ENCODE results near the gene NEUROG1. TPM values are rescaled to one million over a fixed set of nuclear protein-coding genes. Genes with fewer than 3 reads are reported as not detected.

Gene NEUROG1
- total RNA-seq, 8 experiments from 2014 or later: 0.15 to 29.4 (median 2.3) TPM; not detected in 3

- Histone ChIP-seq H3K4me3 (no peak overlapping the region), H3K4me1 (replicated peaks in 1 of 2) (no peaks in the 10 kb centered on the region), H3K27ac (no peak overlapping the region)
- ATAC-seq (replicated peaks in 6 of 8): no peak
- in situ Hi-C loops (cut with MboI; ENCODE audit: low pct_unique_long_range_greater_than_20kb in 2 of 9, low sequenced_read_pairs in 9 of 9, unreplicated experiment in 9 of 9): no loop called here
Observed at GRCh38 chr5:135526924-135527323, 8.8 kb downstream of the NEUROG1 start.

- no peak for ATAC-seq (replicated peaks in 6 of 8)
- Histone ChIP-seq H3K27ac (no peak overlapping the region), H3K4me3 (no peak overlapping the region), H3K4me1 (replicated peaks in 1 of 2) (no peaks in the 10 kb centered on the region)
- in situ Hi-C loops (cut with MboI; ENCODE audit: low pct_unique_long_range_greater_than_20kb in 2 of 9, low sequenced_read_pairs in 9 of 9, unreplicated experiment in 9 of 9): no loop called here
- 0 to 48% (median 23%) methylated on average over 1 to 2 of the region's 2 CpGs for WGBS, 10 experiments
Observed at GRCh38 chr5:135521964-135522363, 13.8 kb downstream of the NEUROG1 start.

GRCh38 chr5:135517631-135518030, 18.1 kb downstream of the NEUROG1 start:
- no peak for ATAC-seq (replicated peaks in 6 of 8)
- Histone ChIP-seq H3K4me3 (no peak overlapping the region), H3K4me1 (replicated peaks in 1 of 2) (peaks cover 0 to under 1% of the 10 kb centered on the region in 2 donors), H3K27ac (no peak overlapping the region)
- WGBS, 10 experiments: 30 to 100% (median 77%) methylated on average over 1 to 4 of the region's 4 CpGs
- in situ Hi-C loops (cut with MboI; ENCODE audit: low pct_unique_long_range_greater_than_20kb in 2 of 9, low sequenced_read_pairs in 9 of 9, unreplicated experiment in 9 of 9): no loop called here

GRCh38 chr5:135514116-135514515, 21.6 kb downstream of the NEUROG1 start:
- no peak overlapping the region for H3K4me3 ChIP-seq
- H3K4me1 ChIP-seq (replicated peaks in 1 of 2): peaks cover 12% of the 10 kb centered on the region in 2 donors
- no peak overlapping the region for H3K27ac ChIP-seq
- WGBS, 10 experiments: 50 to 100% (median 100%) methylated on average over 1 to 3 of the region's 3 CpGs; no CpG with 5 or more reads in 2 of the 10 experiments
- in situ Hi-C loops (cut with MboI; ENCODE audit: low pct_unique_long_range_greater_than_20kb in 2 of 9, low sequenced_read_pairs in 9 of 9, unreplicated experiment in 9 of 9): no loop called here
- ATAC-seq (replicated peaks in 6 of 8): no peak

- in situ Hi-C loops (cut with MboI; ENCODE audit: low pct_unique_long_range_greater_than_20kb in 2 of 9, low sequenced_read_pairs in 9 of 9, unreplicated experiment in 9 of 9): no loop called here
- peaks cover 23 to 25% of the 10 kb centered on the region in 2 donors for H3K4me1 ChIP-seq (replicated peaks in 1 of 2)
- ATAC-seq (replicated peaks in 6 of 8): peak in 3 of 8 experiments; percentile 31 to 71 (median 67)
- no peak overlapping the region for H3K27ac ChIP-seq
- no peak overlapping the region for H3K4me3 ChIP-seq
- 17 to 100% (median 83%) methylated on average over 1 of the region's 1 CpG; no CpG with 5 or more reads in 3 of the 10 experiments for WGBS, 10 experiments
Observed at GRCh38 chr5:135511761-135512575, 23.8 kb downstream of the NEUROG1 start.

- Histone ChIP-seq H3K4me3 (no peak overlapping the region), H3K4me1 (replicated peaks in 1 of 2) (peaks cover 23 to 25% of the 10 kb centered on the region in 2 donors), H3K27ac (no peak overlapping the region)
- in situ Hi-C loops (cut with MboI; ENCODE audit: low pct_unique_long_range_greater_than_20kb in 2 of 9, low sequenced_read_pairs in 9 of 9, unreplicated experiment in 9 of 9): no loop called here
- no peak for ATAC-seq (replicated peaks in 6 of 8)
- 34 to 100% (median 59%) methylated on average over 1 to 6 of the region's 6 CpGs; no CpG with 5 or more reads in 2 of the 10 experiments for WGBS, 10 experiments
Observed at GRCh38 chr5:135509995-135510394, 25.8 kb downstream of the NEUROG1 start.

DNA sequence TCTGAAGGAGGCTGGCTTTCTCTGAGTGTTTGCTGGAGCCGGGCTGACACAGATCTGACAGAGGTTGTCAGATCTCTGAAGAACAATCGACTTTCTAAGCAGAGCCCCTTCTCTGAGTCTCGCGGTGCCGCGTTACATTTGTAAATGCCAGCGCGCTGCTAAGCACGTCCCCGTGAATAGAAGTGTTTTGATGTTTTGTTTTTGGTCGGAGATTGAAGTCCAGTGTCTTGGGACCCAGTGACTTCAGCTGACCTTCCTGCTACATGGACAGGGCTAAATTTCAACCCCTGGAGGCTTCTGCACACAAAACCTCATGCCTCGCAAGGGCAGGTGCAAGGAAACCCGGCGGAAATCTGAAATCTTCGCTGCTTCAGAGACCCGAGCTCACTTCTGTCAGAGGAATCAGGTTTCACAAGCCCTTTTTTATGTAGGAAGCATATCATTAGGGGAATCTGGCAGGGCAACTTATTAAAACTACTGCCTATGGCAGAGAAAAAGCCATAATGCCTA, 27.2 kb downstream of the NEUROG1 start:
- no peak overlapping the region for H3K27ac ChIP-seq
- H3K4me1 ChIP-seq (replicated peaks in 1 of 2): peaks cover 23 to 25% of the 10 kb centered on the region in 2 donors
- in situ Hi-C loops (cut with MboI; ENCODE audit: low pct_unique_long_range_greater_than_20kb in 2 of 9, low sequenced_read_pairs in 9 of 9, unreplicated experiment in 9 of 9): no loop called here
- WGBS, 10 experiments: 0 to 40% (median 13%) methylated on average over 1 to 15 of the region's 16 CpGs; no CpG with 5 or more reads in 3 of the 10 experiments
- ATAC-seq (replicated peaks in 6 of 8): peak in 5 of 8 experiments; percentile 67 to 85 (median 79)
- H3K4me3 ChIP-seq: peak overlapping the region in 4 of 5 donors; percentile 10 to 12 (median 12)

GRCh38 chr5:135505973-135506372, 29.8 kb downstream of the NEUROG1 start:
- in situ Hi-C loops (cut with MboI; ENCODE audit: low pct_unique_long_range_greater_than_20kb in 2 of 9, low sequenced_read_pairs in 9 of 9, unreplicated experiment in 9 of 9): no loop called here
- WGBS, 10 experiments: 40 to 100% (median 62%) methylated on average over 1 to 2 of the region's 2 CpGs; no CpG with 5 or more reads in 2 of the 10 experiments
- Histone ChIP-seq H3K4me3 (no peak overlapping the region), H3K27ac (no peak overlapping the region), H3K4me1 (replicated peaks in 1 of 2) (peaks cover 18 to 30% of the 10 kb centered on the region in 2 donors)
- ATAC-seq (replicated peaks in 6 of 8): no peak

DNA sequence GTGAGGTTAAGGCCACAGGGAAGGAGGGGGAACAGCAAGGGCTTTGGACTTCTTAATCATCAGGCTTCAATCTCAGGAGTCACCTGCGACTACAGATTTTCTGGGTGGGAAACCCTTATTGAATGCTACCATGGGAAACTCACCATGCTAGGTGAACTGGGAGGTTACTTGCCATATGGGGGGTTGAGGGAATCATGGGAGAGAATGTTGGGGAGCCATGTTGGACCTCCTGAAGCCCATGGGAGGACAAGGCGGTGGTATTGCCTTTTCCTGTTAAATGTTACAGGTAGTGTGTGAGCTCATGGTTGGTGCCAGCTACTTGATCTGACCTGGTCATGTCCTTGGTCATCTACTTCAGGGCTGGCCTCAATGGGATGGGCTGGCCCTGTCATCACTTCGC, 31.4 kb downstream of the NEUROG1 start:
- ATAC-seq (replicated peaks in 6 of 8): no peak
- Histone ChIP-seq H3K27ac (no peak overlapping the region), H3K4me1 (replicated peaks in 1 of 2) (peaks cover 14 to 32% of the 10 kb centered on the region in 2 donors), H3K4me3 (no peak overlapping the region)
- in situ Hi-C loops (cut with MboI; ENCODE audit: low pct_unique_long_range_greater_than_20kb in 2 of 9, low sequenced_read_pairs in 9 of 9, unreplicated experiment in 9 of 9): no loop called here
- WGBS, 10 experiments: 83 to 100% (median 85%) methylated on average over 1 to 3 of the region's 3 CpGs; no CpG with 5 or more reads in 5 of the 10 experiments

- H3K27ac ChIP-seq: no peak overlapping the region
- in situ Hi-C loops (cut with MboI; ENCODE audit: low pct_unique_long_range_greater_than_20kb in 2 of 9, low sequenced_read_pairs in 9 of 9, unreplicated experiment in 9 of 9): no loop called here
Observed at GRCh38 chr5:135503871-135504270, 31.9 kb downstream of the NEUROG1 start.

DNA sequence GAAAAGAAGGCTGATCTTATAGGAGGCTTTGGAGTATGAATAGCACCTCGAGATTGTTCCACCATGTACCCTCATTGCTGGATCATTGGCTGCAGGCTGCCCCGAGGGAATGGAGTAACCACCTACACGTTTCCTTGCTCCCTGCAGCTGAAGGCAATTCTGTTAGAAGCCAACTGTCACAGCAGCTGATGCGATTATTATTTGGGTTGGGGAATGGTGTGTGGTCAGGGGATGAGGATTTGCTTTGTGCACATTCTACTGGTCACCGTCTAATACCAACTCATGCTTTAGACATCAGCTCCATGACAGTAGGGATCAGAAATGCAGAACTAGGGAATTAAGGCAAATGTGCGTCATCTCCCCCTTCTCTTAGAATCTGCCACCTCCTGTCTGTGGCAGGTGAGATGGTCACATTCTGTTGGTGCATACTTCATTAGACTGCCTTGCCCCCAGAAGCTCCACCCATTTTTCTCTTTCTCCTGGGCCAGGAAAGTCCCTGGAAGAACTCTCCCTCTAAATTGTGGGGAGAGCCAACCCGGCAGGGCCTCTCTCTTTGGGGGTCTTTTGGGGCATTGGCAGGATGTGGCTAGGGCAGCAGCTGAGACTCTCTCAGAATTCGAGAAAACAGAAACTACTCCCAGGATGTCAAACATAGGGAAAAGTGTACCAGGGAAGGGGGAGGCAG, 32.8 kb downstream of the NEUROG1 start:
- no peak overlapping the region for H3K4me3 ChIP-seq
- H3K27ac ChIP-seq: no peak overlapping the region
- 8 to 90% (median 62%) methylated on average over 1 to 7 of the region's 8 CpGs; no CpG with 5 or more reads in 1 of the 10 experiments for WGBS, 10 experiments
- peaks cover 18 to 33% of the 10 kb centered on the region in 2 donors for H3K4me1 ChIP-seq (replicated peaks in 1 of 2)
- ATAC-seq (replicated peaks in 6 of 8): no peak
- in situ Hi-C loops (cut with MboI; ENCODE audit: low pct_unique_long_range_greater_than_20kb in 2 of 9, low sequenced_read_pairs in 9 of 9, unreplicated experiment in 9 of 9): no loop called here

More at GRCh38 chr5:135503871-135504270, 31.9 kb downstream of the NEUROG1 start:
- WGBS, 10 experiments: 38 to 100% (median 66%) methylated on average over 1 to 4 of the region's 4 CpGs; no CpG with 5 or more reads in 1 of the 10 experiments
- ATAC-seq (replicated peaks in 6 of 8): no peak
- H3K4me3 ChIP-seq: no peak overlapping the region
- H3K4me1 ChIP-seq (replicated peaks in 1 of 2): peaks cover 18 to 33% of the 10 kb centered on the region in 2 donors

- 16 to 86% (median 40%) methylated on average over 1 to 2 of the region's 2 CpGs; no CpG with 5 or more reads in 3 of the 10 experiments for WGBS, 10 experiments
Observed at GRCh38 chr5:135501965-135502364, 33.8 kb downstream of the NEUROG1 start.

DNA sequence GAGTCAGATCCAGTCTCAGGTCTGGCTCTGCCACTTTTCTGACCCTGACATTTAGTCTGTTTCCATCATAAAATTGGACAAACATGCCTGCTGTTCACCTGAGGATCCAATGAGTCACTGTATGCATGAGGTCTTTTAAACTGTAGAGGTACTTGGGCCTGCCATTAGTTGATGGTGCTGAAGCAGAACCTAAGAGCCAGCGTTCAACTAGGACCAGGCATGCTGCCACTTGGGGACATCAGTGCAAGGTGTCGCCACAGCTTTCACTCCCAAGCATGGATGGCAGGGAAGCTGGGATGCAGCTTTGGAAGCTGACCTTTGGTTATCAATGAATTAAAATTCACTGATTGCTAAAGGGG, 37.1 kb downstream of the NEUROG1 start:
- no peak for ATAC-seq (replicated peaks in 6 of 8)
- H3K4me1 ChIP-seq (replicated peaks in 1 of 2): peaks cover 30 to 44% of the 10 kb centered on the region in 2 donors
- WGBS, 10 experiments: 50 to 80% (median 50%) methylated on average over 1 to 2 of the region's 2 CpGs; no CpG with 5 or more reads in 6 of the 10 experiments
- in situ Hi-C loops (cut with MboI; ENCODE audit: low pct_unique_long_range_greater_than_20kb in 2 of 9, low sequenced_read_pairs in 9 of 9, unreplicated experiment in 9 of 9): no loop called here
- H3K27ac ChIP-seq: peak overlapping the region in 1 of 2 donors; percentile 8
- H3K4me3 ChIP-seq: no peak overlapping the region

More at GRCh38 chr5:135501965-135502364, 33.8 kb downstream of the NEUROG1 start:
- no peak overlapping the region for H3K27ac ChIP-seq
- in situ Hi-C loops (cut with MboI; ENCODE audit: low pct_unique_long_range_greater_than_20kb in 2 of 9, low sequenced_read_pairs in 9 of 9, unreplicated experiment in 9 of 9): no loop called here
- no peak overlapping the region for H3K4me3 ChIP-seq
- H3K4me1 ChIP-seq (replicated peaks in 1 of 2): peaks cover 26 to 42% of the 10 kb centered on the region in 2 donors
- peak in 1 of 8 experiments; percentile 10 for ATAC-seq (replicated peaks in 6 of 8)

All from motor neuron (in vitro differentiated cells).